Upper lobe of right lung (tissue), 1 donor: ENCODE data around the gene CACNA1A. TPM values are rescaled to one million over a fixed set of nuclear protein-coding genes. Genes with fewer than 3 reads are reported as not detected.

Source experiments
- ATAC-seq: fragments of 200-7000 bp; cut with Tn5 transposase; one replicate; pipeline ENCODE4 v1.9.1; 2020; ENCODE audit warnings: mild to moderate bottlenecking, moderate library complexity
- DNase-seq: peaks from one replicate; pipeline ENCODE4 v3.0.0-alpha.2; 2020
- H3K27ac ChIP-seq: fragments of 200-600 bp; one replicate; pipeline ENCODE4 v1.8.0; 2022
- H3K27me3 ChIP-seq: fragments of 200-600 bp; one replicate; pipeline ENCODE4 v1.8.0; 2022; ENCODE audit warnings: mild to moderate bottlenecking
- H3K36me3 ChIP-seq: fragments of 200-600 bp; one replicate; pipeline ENCODE4 v1.8.0; 2022
- H3K4me1 ChIP-seq: fragments of 200-600 bp; one replicate; pipeline ENCODE4 v1.8.0; 2022
- H3K4me3 ChIP-seq: fragments of 200-600 bp; one replicate; pipeline ENCODE4 v1.8.0; 2022; ENCODE audit warnings: mild to moderate bottlenecking
- H3K9me3 ChIP-seq: fragments of 200-600 bp; one replicate; pipeline ENCODE4 v1.8.0; 2022
- CTCF ChIP-seq: fragments of 200-600 bp; IDR thresholded peaks from one replicate; pipeline ENCODE4 v1.8.0; 2022; ENCODE audit warnings: antibody characterized with exemption
- intact Hi-C: fragments of 100-400 bp; cut with DNase I; formaldehyde crosslinking; loops from one replicate; pipeline ENCODE4 v1.11.0; 2022
- total RNA-seq: library from RNA; stranded (reverse); fragmentation: NEBNext Ultra II Directional; extraction: Animal tissue kit (Norgen Biotek cat#: 25700); gene quantifications from one replicate; pipeline ENCODE4 v1.2.1, GENCODE V29; 2021
- donor health status: DM: no; HTN: yes; CAD: no; lungs with severe emphysema.

Gene CACNA1A
- total RNA-seq, 1 donor from 2014 or later = 0.26 TPM

DNA sequence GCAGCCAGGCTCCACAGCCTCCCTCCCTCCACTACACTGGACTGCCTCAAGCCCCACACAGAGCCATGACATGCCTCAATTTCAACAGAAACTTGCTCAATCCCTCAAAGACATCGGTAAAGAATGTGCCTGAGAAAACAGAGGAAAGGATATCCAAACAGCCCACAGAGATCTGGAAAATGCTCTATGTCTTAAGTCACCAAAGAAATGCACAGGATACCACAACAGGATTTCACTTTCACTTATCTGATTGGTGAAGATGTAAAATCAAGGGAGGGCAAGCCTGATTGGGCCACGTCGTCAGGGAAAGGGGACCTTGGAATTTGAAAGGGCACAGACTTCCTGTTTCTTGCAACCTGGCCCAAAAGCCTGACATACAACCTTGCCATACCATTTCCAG lies 14.2 kb downstream of the CACNA1A start:
- TF ChIP-seq CTCF = no peak
- ATAC-seq (no peak), DNase-seq (no peak)
- H3K36me3 ChIP-seq = no peaks in the 10 kb centered on the region
- no peaks in the 10 kb centered on the region for H3K4me1 ChIP-seq
- peaks cover 21% of the 10 kb centered on the region for H3K27me3 ChIP-seq
- H3K4me3 ChIP-seq = no peak overlapping the region
- no peaks in the 10 kb centered on the region for H3K9me3 ChIP-seq
- H3K27ac ChIP-seq = no peak overlapping the region
- intact Hi-C loops = no loop called here

- peaks cover 22% of the 10 kb centered on the region for H3K27me3 ChIP-seq
- intact Hi-C loops = no loop called here
- DNase-seq (no peak), ATAC-seq (no peak)
- no peak for TF ChIP-seq CTCF
- no peaks in the 10 kb centered on the region for H3K4me1 ChIP-seq
- H3K27ac ChIP-seq = no peak overlapping the region
- no peak overlapping the region for H3K4me3 ChIP-seq
- H3K36me3 ChIP-seq = no peaks in the 10 kb centered on the region
- H3K9me3 ChIP-seq = no peaks in the 10 kb centered on the region
These were observed 18.3 kb downstream of the CACNA1A start for GRCh38 chr19:13487985-13488384.

DNA sequence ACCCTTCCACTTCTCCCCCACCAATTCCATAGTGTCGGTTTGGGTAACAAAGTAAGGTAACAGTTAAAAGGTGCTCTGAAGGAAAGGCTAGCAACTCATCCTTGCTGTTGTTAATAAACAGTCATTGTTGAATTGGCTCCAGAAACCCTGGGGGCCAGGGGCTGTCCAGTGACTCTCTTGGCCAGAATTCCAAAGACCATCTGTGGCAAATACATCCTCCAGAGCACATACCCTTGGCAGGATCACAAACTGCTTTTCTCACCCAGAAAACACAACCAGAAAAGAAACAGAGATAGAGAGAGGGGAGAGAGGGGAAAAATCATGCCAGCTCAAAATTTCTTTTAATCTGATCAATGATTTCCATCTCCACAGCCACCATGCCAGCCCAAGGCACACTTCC lies 22.1 kb downstream of the CACNA1A start:
- DNase-seq (no peak), ATAC-seq (no peak)
- no peaks in the 10 kb centered on the region for H3K4me1 ChIP-seq
- H3K4me3 ChIP-seq = no peak overlapping the region
- intact Hi-C loops = no loop called here
- peaks cover 10% of the 10 kb centered on the region for H3K27me3 ChIP-seq
- TF ChIP-seq CTCF = no peak
- no peak overlapping the region for H3K27ac ChIP-seq
- H3K36me3 ChIP-seq = no peaks in the 10 kb centered on the region
- no peaks in the 10 kb centered on the region for H3K9me3 ChIP-seq

GRCh38 chr19:13483215-13483614 lies 23.1 kb downstream of the CACNA1A start:
- intact Hi-C loops = no loop called here
- no peak overlapping the region for H3K4me3 ChIP-seq
- no peak overlapping the region for H3K27ac ChIP-seq
- no peak for DNase-seq
- peaks cover 8% of the 10 kb centered on the region for H3K27me3 ChIP-seq
- no peaks in the 10 kb centered on the region for H3K9me3 ChIP-seq
- no peak for TF ChIP-seq CTCF
- H3K4me1 ChIP-seq = no peaks in the 10 kb centered on the region
- H3K36me3 ChIP-seq = no peaks in the 10 kb centered on the region
- no peak for ATAC-seq

- intact Hi-C loops = no loop called here
- no peaks in the 10 kb centered on the region for H3K36me3 ChIP-seq
- H3K4me1 ChIP-seq = no peaks in the 10 kb centered on the region
- DNase-seq (no peak), ATAC-seq (no peak)
- H3K27ac ChIP-seq = no peak overlapping the region
- TF ChIP-seq CTCF = no peak
- H3K4me3 ChIP-seq = no peak overlapping the region
- H3K9me3 ChIP-seq = no peaks in the 10 kb centered on the region
- H3K27me3 ChIP-seq = no peaks in the 10 kb centered on the region
These were observed 27.7 kb downstream of the CACNA1A start for GRCh38 chr19:13478576-13478975.

DNA sequence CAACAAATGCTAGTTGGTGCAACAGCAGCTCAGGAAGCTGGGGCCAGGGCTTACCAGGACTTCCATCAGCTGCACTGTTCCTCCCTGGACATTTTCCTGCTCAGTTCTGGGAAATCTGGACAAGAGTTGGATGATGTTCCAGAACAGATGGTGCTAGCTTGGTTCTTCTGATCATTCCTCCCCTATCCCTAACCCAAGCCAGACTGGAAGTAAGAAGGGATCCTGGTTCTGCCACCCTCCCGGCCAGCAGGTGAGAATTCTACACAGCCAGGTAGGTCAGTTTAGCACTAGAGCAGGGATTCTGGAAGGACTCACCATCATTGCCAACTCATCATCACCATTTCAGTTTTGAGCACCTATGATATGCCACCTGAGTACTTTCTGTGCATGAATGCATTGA lies 30.2 kb downstream of the CACNA1A start:
- H3K36me3 ChIP-seq = no peaks in the 10 kb centered on the region
- no peak for TF ChIP-seq CTCF
- intact Hi-C loops = no loop called here
- ATAC-seq (no peak), DNase-seq (no peak)
- H3K4me1 ChIP-seq = no peaks in the 10 kb centered on the region
- no peak overlapping the region for H3K27ac ChIP-seq
- no peaks in the 10 kb centered on the region for H3K9me3 ChIP-seq
- no peak overlapping the region for H3K4me3 ChIP-seq
- H3K27me3 ChIP-seq = no peaks in the 10 kb centered on the region
